Measurements from ENCODE around the gene INTS15. TPM values are rescaled to one million over a fixed set of nuclear protein-coding genes. Genes with fewer than 3 reads are reported as not detected.

Gene INTS15
- total and polyA plus RNA-seq, 2 donors (not counting 3 experiments of a cell fraction or from before 2014, with no cell fraction given), result 35.7 to 51.6 TPM

- no TSS peak for BruUV-seq (replicated peaks)
- ChIA-PET CTCF (interaction anchor here (1.6 to 1.7 kb wide), 2 partner anchors 12 to 63 kb away, joined by 3 to 5 read pairs; no protein-coding TSS in a partner anchor), POLR2A (no interaction called here)
- Histone ChIP-seq H3K4me3 (replicated peaks in 1 of 3; ENCODE audit: insufficient read depth in 1 of 3, low read depth in 1 of 3, low read length in 3 of 3) (no peak overlapping the region), H3K9me3 (replicated peaks; ENCODE audit: control insufficient read depth, insufficient read depth, low read length) (no peaks in the 10 kb centered on the region), H3K27ac (ENCODE audit: insufficient read depth, low read depth, low read length) (no peak overlapping the region), H3K9me1 (replicated peaks; ENCODE audit: control insufficient read depth, extremely low read depth, insufficient read depth, low read length) (no peaks in the 10 kb centered on the region), H3K4me2 (ENCODE audit: insufficient read depth, low read length) (no peak overlapping the region), H3K4me1 (ENCODE audit: control insufficient read depth, extremely low read depth, insufficient read depth, low read length) (no peaks in the 10 kb centered on the region), H2AFZ (ENCODE audit: low read depth, low read length) (no peak overlapping the region), H4K20me1 (replicated peaks; ENCODE audit: control insufficient read depth, extremely low read depth, insufficient read depth, low read length) (no peaks in the 10 kb centered on the region), H3K9ac (replicated peaks; ENCODE audit: extremely low read depth, insufficient read depth, low read length) (no peak overlapping the region), H3K36me3 (ENCODE audit: control insufficient read depth in 2 of 2, extremely low read depth in 1 of 2, insufficient read depth in 2 of 2, low read length in 2 of 2) (no peaks in the 10 kb centered on the region), H3K79me2 (ENCODE audit: control insufficient read depth, insufficient read depth, low read length) (no peaks in the 10 kb centered on the region), H3K27me3 (ENCODE audit: control insufficient read depth in 2 of 2, insufficient read depth in 2 of 2, low read length in 2 of 2) (peaks cover 0 to 2% of the 10 kb centered on the region in 2 experiments)
- dilution Hi-C loops (cut with MboI; ENCODE audit: extremely low pct_ligation_motif_present, low sequenced_read_pairs), result no loop called here
- intact Hi-C loops (cut with micrococcal nuclease), result no loop called here
- DNase-seq (ENCODE audit: low read depth, low spot score), result no peak
- FAIRE-seq, result no peak
- TF ChIP-seq POLR2A (IDR thresholded peaks at IDR 0.05; ENCODE audit: low read depth, low read length) (no peak), JUN (IDR thresholded peaks at IDR 0.05; ENCODE audit: borderline replicate concordance, insufficient read depth, insufficient read length, low read depth) (no peak), GATA2 (IDR thresholded peaks at IDR 0.05; ENCODE audit: insufficient read depth, insufficient read length, low read depth, low read length) (no peak), MYC (IDR thresholded peaks at IDR 0.05; ENCODE audit: low read depth, low read length) (no peak), MAX (IDR thresholded peaks at IDR 0.05; ENCODE audit: insufficient read depth, insufficient read length) (no peak), CTCF (IDR thresholded peaks at IDR 0.05; ENCODE audit: extremely low read depth in 1 of 2, insufficient read depth in 1 of 2, low read depth in 1 of 2, low read length in 2 of 2) (no peak), POLR2AphosphoS5 (IDR thresholded peaks at IDR 0.05; ENCODE audit: insufficient read depth, low read depth, low read length) (no peak), FOS (IDR thresholded peaks at IDR 0.05; ENCODE audit: borderline replicate concordance, insufficient read depth, low read length) (no peak), EZH2 (IDR thresholded peaks at IDR 0.05; ENCODE audit: borderline replicate concordance, low read depth, low read length, severe bottlenecking) (no peak)
Observed at GRCh38 chr7:6622134-6622710, 32.4 kb downstream of the INTS15 start.
